RPMI7951 (cell line): ENCODE results near the gene ERP44. TPM values are rescaled to one million over a fixed set of nuclear protein-coding genes. Genes with fewer than 3 reads are reported as not detected.
A peak's percentile ranks its signal among the peaks of the same experiment; 100 is the strongest.
"Not testable (repeated sequence)": the region's sequence is repeated elsewhere in the genome, so short reads cannot be mapped to it uniquely, and the experiment has no call there.

Source experiments
- DNase-seq: peaks from one replicate; pipeline ENCODE4 v3.0.0-alpha.2; 2012; ENCODE audit warnings: low read depth
- total RNA-seq: library from RNA; depleted of rRNA; stranded (reverse); fragments of >200 nt; shearing (Covaris generic); gene quantifications from 2 replicates; pipeline ENCODE4 v1.2.3, GENCODE V29; 2014

The ERP44 gene
- total RNA-seq, 1 experiment from 2014 or later: 32.7 TPM

DNA sequence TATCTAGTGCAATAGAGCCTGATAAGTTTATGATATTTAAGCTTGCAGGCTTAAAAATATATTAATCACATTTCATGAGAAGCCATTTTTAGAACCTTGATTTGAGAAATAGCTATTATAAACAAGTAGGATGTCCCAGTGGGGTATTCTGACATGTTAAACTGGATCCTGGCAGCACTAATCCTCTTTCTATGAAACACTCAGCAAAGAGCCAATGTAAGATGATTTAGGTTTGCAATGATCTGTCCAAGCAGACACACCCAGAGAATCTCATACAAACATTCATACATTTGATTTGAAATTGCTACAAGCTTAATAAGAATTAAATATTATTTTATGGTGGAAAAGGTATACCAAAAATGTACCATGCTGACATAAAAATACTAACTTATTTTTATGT, 86.5 kb downstream of the ERP44 start:
- no peak for DNase-seq

DNA sequence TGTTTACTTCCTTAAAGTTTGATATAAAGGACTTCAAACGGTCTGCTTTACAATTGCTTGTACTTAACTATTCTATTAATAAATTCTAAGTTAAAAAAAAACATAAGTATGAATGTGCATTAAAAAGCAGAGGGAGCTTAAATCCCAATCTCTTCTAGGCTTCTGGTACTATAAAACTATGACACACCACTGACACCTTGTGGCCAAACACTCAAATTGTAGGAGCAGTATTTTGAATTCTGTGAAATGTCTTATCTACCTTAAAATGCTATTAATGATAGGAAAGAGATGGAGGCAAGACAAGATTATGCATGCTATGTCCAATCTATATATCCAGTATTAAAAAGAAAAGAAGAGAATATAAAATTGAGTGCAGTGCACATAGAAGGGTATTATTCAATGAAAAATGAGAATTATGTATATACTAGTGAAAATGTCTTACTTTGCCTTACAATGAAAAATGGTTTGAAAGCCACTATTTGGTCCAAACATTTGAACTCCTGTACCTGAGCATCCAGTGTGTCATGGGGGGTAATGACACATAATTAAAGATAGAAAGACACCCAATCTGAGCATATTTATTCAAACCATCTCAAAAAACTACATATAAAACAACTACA, 87.6 kb downstream of the ERP44 start:
- DNase-seq: peak; percentile 60

DNA sequence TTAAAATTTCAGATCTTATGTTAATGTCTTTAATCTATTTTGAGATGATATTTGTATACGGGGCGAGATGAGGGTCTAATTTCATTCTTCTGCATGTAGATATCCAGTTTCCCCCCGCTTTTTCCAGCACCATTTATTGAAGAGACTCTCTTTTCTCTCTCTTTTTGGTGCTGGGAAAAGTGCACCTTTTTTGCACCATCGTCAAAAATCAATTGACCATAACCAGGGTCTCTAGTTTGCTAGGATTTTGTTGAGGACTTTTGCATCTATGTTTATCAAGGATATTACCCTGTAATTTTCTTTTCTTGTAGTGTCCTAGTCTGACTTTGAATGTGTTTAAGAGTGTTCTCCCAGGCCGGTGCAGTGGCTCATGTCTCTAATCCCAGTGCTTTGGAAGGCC, 99.0 kb downstream of the ERP44 start:
- DNase-seq: no peak

GRCh38 chr9:99998866-99999265, 99.9 kb downstream of the ERP44 start:
- no peak for DNase-seq

- no peak for DNase-seq
These were observed 100.5 kb downstream of the ERP44 start for GRCh38 chr9:99998266-99998665.

DNA sequence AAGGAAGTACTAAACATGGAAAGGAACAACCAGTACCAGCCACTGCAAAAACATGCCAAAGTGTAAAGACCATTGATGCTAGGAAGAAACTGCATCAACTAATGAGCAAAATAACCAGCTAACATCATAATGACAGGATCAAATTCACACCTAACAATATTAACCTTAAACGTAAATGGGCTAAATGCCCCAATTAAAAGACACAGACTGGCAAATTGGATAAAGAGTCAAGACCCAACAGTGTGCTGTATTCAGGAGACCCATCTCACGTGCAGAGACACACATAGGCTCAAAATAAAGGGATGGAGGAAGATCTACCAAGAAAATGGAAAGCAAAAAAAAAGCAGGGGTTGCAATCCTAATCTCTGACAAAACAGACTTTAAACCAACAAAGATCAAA, 108.3 kb downstream of the ERP44 start:
- not testable (repeated sequence) for DNase-seq

DNA sequence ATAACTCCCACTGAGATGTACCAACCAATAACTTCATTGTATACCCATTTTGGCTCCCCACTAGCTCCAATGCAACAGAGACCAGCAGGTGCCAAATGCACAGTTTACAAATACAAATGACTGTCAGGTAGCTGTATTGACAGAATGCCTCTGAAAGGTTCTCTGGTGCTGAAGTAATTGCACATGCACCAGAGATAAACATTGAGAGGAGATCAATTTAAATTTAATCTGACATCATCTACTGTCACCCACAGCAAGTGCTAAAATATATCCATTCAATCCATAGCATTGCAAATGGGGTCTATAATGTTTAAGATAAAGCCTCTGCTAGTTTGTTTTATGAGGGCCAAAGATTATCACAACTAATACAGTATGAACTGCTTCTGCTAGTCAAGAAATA, 112.2 kb downstream of the ERP44 start:
- DNase-seq: no peak

GRCh38 chr9:99980598-99980997, 118.2 kb downstream of the ERP44 start:
- DNase-seq: no peak

DNA sequence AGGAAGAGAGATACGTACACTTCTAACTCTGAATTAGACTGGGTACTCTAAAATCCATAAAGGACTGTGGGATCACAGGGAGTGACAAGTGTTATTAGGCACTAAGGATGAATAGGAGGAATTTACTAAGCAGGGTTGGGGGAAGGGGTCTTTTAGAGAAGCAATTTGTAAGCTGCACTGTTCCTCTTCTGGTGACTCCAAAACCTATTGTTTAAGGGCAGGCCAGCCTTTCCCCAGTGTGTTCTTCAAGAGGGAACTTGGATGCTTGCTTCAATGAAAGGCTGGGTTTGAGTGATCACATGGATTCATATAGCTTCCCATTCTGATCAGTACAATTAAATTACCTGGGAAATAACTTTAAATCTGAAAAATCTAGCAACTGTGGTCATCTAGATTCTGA, 120.6 kb downstream of the ERP44 start:
- DNase-seq: no peak

GRCh38 chr9:99977033-99977792, 121.6 kb downstream of the ERP44 start:
- no peak for DNase-seq

DNA sequence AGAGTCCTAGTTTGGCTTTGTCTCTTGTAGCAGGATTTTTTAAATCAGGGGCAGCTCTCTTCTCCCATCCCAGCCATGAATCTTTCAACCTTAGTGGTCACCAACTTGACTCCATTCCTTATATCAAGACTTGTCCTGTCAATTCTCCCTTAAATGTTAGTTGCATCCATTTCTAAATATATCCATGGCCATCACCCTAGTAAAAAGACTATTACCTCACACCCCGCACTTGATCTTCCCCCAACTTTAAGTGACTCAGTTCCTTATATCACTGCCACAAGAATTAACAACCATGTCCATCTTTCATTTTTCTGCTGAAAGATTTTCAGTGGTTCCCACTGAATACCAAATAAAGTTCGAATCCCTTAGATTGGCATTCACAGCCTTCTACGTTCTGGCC, 125.3 kb downstream of the ERP44 start:
- DNase-seq: no peak

GRCh38 chr9:99971410-99971809, 127.4 kb downstream of the ERP44 start:
- DNase-seq: no peak

GRCh38 chr9:99970481-99970880, 128.3 kb downstream of the ERP44 start:
- no peak for DNase-seq

GRCh38 chr9:99967457-99967856, 131.3 kb downstream of the ERP44 start:
- no peak for DNase-seq

- peak; percentile 55 for DNase-seq
These were observed 132.1 kb downstream of the ERP44 start for GRCh38 chr9:99966716-99967115.

- DNase-seq: no peak
These were observed 132.8 kb downstream of the ERP44 start for GRCh38 chr9:99966001-99966400.

GRCh38 chr9:99964336-99964735, 134.5 kb downstream of the ERP44 start:
- DNase-seq: no peak

DNA sequence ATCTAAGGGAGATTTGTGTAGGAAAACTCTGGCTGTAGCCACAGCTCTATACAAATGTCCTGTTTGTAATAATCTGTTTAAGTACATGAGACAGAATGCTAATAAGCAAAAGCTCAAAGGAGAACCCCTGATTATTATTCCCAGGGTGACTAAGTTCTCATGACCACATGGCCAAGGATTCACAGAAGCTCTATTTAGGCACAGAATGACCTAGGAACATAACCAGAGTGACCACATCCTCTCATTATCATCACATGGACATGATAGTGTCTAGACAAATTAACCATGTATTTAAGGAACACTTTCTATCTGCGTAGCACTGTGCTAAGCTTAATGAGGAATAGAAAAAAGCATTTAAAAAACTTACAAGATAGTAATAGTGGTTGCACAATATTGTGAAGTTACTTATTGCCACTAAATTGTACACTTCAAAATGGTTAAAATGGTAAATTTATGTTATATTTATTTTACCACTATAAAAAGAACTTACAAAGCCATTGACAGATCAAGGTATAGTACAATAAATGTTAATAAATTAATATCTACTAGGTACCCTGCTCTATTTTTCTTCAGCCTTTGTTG, 136.0 kb downstream of the ERP44 start:
- DNase-seq: peak; percentile 49

GRCh38 chr9:99955606-99956005, 143.2 kb downstream of the ERP44 start:
- no peak for DNase-seq

GRCh38 chr9:99954819-99955218, 144.0 kb downstream of the ERP44 start:
- DNase-seq: no peak

GRCh38 chr9:99953861-99954507, 144.8 kb downstream of the ERP44 start:
- no peak for DNase-seq

GRCh38 chr9:99948896-99949295, 149.9 kb downstream of the ERP44 start:
- no peak for DNase-seq

DNA sequence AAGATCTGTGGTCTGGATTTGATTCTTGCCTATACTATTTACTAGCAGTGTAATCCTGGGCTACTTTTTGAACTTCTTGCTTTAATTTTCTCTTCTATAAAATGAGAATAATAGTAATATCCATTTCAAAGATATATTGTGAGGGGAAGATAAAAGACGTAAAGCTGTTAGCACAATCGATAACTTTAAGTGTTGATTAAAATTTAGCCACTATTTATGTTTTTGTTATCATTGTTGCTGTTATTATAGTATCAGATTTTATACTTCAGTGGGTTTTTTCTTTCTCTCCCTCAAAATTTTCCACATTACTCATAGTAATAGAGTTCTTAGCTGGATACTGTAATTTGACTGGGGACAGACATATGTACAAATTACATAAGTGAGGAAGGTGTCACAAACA, 150.3 kb downstream of the ERP44 start:
- DNase-seq: no peak
